Measurements from ENCODE around the gene COL18A1.

Gene COL18A1

DNA sequence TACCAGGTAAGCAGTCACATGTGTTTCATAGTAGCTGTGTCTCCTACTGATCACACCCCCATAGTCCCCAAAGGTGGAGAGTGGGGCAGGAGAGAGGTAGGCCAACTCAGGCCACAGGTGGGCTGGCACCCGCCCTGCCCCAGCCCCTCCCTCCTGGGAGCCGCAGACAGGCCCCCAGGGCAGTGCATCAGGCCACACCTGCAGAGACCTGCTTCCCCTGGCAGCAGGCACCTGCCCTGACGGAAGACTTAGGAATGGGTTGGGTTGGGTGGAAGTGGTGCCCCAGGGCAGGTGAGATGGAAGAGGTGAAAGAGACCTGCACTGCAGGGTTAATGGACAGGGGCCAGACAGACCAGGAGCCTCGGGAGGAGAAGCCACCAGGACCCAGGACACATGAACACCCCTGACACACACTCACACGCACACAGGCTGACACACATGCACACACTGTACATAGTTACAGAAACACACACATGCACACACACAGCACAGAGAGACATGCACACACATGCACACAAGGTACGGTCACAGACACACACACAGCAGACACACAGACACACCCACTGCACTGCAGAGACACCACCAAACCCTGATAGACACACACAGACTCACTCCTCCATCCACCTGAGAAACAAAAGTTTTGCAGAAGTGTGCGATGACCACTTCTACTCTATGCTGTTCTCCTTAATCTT is 1.7 kb upstream of the COL18A1 start:
- DNase-seq: no peak

DNA sequence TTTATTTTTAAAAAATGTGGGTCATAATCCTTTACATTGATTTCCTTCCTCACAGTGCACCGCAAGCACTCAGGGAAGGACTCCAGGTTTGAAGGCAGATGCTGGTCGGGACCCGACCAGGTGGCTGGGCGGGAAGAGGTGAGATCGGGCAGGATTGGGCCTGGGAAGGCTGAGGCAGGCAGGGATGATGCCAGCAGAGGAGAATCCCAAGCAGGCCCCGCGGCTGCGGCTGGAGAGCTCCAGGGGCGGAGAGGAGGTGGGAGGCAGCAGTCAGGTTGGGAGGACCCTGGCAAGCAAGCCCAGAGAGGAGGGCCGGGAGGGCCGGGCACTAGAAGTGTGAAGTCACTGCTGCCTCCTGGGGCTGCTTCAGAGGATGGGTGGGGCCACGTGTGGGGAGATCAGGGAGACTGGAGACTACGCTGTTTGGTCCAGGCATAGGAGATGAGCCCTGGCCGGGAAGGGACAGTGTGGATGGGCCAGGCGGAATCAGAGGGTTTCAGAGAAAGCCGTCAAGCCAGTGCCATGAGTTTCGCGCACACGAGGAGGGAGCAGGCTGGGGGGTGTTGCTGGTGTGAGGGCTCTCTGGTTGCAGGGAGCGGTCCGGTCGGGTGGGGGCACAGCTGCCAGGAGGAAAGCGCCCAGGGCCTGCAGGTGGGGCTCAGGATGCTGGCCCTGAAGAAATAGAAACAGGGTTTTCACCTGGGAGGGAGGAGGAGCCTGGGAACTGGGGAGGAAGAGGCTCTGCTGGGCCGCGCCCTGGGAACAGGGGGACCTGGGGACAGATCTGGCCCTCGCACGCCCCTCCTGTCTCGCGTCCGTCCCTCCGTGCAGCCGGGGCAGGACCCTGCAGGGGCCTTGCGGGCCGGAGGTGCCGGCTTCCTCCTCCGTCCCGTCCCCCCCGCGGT is 888 bp upstream of the COL18A1 start:
- no peak for DNase-seq

DNA sequence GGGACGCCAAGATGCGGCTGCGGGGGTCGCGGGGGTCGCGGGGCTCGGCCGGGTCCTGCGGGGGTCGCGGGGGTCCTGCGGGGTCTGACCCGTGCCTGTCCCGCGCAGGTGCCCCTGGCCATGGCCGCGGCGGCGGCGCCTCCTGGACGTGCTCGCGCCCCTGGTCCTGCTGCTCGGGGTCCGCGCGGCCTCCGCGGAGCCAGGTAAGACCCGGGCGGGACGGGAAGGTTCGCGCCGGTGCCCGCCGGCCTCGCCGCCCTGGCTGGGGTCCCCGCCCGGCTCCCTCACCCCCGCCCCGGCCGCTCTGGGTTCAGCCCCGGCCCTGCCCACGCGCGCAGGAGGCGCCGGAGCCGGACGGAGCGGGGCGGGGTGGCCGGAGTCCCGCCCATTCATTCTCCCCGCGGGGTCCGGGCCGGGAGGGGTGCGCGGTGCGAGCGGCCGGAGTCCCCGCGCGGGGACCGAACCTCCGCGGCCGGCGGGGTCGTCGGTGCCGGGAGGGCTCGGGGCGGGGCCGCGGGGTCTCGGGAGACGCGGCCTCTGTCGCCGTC is 380 bp downstream of the COL18A1 start:
- no peak for DNase-seq

DNA sequence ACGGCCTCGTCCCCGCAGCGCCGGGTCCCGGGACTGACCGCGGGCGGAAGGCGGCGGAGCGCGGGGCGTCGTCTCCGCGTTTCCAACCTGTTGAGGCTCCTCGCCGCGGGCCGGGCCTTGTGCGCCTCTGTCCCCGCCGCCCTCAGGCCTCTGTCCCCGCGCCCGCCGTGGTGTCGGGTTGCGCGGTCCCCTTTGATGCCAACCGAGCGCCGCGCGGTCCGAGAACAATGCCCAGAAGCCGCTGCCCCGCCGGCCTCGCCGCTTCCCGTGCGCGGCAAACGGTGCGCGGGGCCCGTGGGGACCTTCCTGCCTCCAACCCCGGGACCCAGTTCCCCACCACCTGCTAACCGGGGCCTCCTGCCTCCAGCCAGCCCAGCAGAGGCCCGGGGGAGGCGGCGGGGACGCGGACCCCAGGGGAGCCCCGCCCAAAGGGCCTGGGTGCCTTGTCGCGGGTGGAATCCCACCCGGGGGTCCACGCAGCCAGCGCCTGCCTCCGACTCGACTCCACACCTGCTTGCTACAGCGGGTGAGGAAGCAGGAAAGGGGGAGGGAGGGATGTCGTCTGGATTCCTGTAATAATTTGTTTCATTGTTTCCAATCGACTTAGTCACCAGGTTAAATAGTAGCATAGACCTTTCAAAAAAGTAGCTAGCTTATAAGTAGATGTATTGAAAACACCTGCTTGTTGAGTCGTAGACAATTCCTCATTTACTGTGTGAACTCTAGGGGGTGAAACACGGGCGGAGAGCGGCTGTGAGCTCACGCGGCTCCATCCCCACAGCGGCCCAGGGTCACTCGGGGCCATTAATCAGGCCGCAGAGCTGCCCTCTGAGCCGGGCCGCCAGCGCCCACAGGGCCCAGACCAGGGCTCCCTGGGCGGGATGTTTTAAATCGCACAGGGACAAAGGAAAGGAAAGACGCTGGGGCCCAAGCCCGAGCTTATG is 1.1 kb downstream of the COL18A1 start:
- DNase-seq: no peak

DNA sequence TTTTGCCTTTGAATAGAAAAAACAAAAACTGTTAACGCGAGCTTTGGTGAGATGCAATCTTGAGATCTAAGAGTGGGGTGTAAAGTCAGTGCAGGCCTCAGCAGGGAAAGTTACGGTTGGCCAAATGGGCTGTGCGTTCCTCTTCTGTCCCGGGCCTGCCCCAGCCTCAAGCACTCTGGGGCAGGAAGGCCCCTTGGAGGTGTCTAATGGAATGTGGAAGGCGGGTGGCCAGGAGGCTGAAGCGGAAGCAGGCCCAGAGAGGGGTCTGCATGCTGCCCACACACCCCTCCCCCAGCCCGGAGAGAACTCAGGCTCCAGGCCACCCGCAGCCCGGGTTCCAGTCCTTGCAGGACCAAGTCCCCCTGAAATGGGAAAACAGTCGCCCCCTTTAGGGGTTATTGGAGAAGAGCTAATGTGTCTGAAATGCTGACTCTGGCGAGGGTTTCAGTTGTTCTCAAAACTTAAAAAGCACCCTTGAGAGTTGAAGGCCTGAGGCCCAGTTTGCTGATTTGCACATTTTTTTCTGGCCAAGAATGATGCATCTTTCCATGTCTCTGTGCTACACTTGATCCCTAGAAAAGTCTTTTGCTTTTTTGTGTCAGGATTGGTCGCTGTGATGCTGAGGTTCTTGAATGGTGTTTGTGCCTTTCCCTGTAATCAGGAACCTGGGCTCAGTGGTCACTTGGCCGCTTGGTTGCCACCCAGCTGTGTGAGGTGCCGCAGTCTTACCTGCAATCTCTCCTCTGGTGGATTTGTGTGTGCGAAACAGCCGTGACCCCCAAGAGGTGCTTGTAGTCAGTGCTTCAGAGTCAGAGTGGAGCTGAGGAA is 2.0 kb downstream of the COL18A1 start:
- no peak for DNase-seq

DNA sequence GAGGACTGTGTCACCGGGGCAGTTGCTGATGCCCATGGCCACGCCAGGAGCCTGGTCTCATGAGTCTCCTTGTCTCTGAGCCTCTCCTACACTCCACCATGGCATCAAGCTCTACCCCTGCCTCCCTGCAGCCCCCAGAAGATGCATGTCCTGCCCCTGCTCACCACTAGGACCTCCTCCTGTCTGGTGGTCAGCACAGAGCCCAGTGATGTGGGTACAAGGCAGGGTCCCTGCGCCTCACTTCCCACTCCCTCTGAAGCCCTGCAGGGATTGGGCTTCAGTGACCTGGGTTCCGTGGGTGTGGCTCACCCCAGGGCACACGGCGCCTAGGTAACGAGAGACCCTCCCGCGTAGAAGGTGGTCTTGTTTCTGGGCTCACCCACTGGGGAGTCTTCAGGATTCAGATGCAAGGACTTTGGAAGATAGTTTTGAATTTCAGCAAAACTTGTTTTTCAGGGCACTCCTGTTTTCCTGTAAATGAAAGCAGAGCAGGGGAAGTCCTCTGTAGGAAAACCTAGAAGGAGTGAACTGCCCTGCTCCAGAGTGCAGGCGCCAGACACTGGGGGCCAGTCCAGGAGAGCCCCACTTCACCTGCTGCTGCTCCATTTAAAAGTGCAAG is 2.8 kb downstream of the COL18A1 start:
- DNase-seq: no peak

DNA sequence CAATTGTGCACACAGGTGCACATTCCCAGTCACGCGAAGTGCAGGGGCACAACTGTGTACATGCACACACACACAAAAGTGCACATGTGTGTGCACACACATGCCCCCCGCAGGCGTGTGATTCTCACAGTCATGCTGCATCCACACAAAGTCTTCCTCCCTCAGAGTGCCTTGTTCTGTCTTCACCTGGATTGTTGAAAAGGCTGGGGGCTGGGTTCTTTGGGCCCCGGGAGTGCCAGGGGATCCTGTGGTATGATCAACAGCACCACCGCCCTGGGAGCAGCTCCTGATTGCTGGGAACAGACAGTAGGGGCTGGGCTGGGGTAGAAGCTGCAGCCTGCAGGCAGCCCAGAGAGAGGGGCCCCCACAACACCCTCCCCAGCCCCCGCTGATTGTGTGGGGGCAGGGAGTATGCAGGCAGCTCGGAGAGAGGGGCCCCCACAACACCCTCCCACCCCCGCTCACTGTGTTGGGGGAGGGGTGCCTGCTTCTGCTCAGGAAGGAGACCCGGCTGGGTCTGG is 3.4 kb downstream of the COL18A1 start:
- DNase-seq: no peak

DNA sequence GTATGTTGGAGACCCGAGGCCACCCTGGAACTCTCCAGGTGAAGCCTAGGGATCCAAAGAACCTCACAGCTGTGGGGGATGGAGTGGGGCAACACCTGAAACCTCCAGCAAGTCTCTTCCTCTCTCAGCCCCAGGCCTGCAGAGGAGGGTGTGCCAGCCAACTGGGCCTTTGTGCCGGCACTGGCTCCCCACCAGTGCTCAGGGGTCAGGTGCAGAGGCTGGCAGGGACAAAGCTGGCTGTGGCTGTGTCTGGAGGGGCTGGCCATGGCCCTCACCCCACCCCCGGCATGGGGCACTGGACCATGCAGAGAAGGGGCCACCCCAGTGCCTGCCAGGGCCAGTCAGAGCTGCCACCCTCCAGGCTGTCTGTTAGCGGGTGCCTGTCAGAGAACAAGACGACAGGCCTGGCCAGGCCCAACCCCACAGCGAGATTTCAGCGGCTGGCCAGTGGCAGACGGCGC is 3.9 kb downstream of the COL18A1 start:
- no peak for DNase-seq

DNA sequence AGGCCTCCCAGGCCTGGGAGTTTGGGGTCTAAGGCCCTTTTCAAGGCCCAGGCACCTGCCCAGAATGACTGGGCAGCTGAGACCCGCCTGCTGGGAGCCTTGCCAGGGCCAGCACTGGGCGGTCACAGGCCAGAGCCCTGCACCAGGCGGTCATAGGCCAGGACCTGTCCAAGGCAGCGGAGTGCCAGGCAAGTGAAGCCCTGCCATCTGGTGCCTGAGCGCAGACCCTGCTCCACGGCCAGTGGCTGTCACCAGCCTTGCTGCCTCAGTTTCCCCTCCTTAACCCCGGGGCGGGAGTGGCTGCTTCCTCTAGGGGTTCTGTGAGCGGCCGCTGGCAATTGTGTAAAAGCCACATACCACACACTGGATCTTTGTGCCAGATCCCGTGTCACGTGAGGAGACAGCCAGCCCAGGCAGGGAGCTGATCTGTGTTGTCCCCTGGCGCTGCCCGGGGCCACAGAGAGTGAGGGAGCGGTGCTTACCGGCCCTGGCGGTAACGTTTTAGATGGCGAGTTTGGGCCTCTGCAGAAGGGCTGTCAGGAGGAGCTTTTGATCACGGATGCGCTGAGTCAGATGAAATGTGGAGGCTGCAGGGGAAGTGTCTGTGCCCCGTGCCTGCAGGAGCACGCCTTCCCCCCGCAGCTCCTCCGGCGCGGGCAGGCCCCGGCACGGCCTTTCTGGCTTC is 4.6 kb downstream of the COL18A1 start:
- DNase-seq: no peak

DNA sequence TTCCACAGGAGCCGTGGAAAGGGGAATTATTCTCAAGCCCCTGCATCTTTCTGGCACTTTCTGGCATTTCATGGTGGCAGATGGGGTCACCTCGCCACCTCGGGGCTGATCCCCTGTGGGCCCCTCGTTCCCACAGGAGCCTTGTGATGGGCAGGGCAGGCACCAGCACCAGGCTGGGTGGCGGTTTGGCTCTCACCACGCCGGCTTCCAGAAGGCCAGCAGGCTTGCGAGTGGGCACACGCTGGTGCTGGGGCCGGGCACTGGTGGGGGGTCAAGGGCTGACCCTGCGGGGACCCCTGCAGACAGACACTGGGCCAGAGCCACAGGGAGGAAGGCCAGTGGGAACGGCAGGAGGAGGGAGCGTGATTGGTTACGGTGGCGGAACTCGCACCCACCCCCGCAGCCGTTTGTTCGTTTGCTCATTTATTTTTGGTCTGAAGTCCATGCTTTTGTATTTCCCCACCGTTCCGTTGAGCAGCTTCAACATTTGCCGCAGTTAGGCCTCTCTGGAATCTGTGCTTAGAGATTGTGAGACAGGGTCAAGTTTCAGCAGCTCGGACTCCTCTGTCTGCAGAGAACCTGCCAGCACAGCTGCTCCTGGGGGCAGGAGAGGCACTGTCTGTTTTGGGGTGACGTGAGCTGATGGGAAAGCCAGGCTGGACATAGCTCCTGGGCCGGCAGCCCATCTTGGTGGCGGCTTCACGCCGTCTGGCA is 5.3 kb downstream of the COL18A1 start:
- no peak for DNase-seq

DNA sequence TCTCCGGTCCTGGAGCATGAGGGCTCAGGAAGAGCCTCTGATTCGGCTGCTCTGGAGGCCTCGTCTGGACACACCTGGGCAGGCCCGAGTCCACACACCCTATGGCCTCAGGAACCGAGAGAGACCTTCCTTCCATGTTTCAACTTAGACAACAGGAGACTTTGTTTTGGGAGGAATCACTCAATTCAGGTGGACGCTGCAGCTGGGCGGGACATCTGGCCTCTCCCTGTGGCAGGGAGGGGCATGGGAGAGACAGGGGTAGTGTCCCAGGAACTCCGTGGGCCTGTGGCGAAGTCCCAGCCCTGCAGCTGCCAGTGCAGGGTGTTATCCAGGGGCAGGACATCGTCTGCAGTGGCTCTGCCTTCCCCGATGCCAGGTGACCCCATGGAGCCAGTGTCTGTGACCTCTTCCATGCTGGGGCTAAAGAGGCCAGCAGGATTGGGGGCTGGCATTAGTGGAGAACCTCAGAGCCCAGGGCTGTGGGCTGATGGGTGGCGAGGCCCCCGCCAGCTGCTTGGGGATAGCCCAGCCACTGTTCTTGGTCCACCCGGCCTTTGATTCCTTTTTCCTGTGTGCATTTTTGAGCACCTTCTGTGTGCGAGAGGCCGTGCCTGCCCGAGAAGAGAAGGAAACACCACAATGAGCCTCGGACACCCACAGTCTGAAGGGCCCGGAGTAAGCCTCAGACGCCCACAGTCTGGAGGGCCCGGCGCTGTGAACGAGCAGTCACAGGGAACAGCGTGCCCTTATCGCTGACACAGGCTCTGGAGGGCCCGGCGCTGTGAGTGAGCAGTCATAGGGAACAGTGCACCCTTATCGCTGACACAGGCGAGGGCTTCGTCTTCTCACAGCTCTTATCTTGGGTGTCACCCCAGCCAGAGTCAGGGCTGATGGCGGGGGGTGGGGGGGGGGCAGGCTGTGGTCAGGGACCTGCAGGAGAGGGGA is 6.2 kb downstream of the COL18A1 start:
- no peak for DNase-seq

DNA sequence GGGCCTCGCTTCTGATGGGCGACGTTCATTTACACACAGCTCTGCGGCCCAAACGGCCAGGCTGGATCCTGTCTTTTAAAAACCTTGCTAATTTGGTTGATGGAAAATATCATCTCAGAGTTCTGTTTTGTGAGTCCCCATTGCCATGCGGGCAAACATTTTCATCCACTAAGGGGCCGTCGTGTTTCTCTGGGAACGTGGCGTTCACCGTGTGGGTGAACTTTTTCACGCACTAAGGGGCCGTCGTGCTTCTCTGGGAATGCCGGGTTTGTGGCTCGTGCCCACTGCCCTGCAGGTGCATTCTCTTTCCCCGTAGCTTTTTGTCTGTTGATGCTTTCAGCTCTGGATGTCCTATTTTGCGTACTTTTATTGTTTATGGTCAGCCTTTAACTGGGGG is 6.8 kb downstream of the COL18A1 start:
- no peak for DNase-seq

DNA sequence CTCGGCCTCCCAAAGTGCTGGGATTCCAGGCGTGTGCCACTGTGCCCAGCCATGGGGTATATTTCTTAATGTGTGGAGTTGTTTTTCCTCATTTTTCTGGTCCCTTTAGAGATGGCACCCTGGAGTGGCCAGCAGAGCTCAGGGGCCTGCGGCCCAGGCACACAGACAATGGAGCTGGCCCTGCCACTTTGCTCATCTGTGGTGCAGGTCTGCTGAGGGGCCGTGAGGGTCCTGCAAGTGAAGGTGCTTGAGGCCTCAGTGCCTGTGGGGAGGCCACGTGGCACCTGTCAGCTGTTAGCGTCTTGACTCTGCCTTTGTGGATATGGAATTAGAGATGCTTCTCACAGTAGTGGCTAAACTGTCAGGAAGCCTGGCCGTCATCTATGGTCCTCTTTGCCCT is 7.5 kb downstream of the COL18A1 start:
- no peak for DNase-seq

DNA sequence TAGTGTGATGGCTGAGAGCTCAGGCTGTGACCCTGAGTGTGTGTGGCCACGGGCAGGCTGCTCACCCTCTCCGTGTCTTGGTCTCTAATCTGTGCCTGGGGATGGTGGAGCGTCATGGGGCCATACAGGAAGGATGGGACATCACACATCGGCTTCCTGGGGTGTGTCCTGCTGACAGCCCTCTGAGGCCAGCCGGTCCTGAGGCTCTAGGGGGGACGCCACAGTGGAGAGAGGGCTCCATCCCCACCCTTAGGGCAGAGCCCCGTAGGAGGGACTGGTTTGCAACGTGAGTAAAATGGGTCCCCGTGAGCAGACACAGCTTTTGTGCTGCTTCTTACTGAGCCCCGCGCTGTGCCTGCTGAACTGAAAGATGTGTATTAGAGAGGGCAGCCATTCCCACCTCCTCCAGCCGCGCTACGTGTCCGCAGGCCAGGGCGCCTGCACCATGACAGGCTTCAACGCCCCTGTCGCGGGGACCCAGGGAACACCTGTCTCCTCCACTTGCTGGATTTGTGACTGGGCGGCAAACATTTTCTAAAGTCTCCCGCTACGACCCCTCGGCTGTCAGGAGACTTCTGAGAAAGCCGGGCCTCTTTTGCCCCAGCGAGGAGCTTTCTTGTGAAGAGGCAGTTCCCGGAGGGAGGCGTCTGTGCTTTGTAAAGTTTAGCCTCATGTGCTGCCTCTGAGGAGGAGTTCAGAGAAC is 8.1 kb downstream of the COL18A1 start:
- DNase-seq: no peak

DNA sequence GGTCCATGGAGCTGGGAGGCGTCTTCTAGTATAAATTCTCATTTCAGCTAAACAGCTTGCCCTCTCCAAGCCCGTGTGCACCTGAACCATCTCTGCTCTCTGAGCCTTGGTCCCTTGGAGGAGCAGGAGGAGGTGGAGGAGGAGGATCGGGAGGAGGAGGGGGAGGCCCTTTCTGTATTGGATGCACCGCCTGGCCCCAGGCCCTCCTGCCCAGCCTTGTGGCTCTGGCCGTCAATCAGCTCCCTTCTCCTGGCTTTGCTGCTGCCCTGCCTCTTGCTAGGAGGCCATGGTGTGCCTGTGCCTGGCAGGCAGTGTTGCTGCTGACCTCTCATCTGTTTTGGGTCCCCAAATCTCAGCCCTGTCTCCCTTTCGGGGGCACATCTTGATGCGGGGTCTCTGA is 9.0 kb downstream of the COL18A1 start:
- DNase-seq: no peak

DNA sequence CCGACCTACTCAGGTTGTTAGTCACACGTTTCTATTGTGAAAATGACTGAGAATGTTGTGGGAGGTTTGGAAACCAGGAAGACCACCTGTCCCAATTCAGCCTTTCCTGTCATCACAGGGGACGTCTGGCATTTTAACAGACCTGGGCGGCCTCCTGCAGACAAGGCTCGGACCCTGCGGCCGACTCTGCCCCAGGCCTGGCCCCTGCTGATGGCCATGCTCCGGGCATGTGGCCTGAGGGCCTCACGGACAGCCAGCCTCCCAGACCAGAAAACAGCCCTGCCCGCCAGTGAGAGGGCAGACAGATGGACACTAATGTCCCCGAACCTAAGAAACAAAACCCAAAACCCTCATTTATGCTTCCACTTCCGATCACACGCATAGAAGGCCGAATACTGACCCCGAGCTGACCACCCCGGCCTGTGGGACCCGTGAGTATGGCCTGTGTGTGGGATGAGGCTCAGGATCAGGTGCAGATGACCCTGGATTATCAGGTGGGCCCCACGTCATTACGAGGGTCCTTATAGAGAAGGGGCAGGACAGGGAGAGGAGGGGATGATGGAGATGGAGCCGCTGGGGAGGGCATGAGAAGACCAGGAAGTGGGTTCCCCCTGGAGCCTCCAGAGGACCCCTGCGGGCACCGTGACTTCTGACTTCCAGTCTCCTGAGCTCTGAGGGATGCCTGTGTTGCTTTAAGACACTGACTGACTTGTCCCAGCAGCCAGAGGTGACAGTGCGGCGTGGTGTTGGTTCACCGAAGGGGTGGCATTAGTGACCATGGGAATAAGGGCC is 9.6 kb downstream of the COL18A1 start:
- no peak for DNase-seq
